PC-9 (cell line): Measurements from ENCODE around the gene ALDH1A3.

Experiments used
- CTCF ChIP-seq: fragments of 200-600 bp; sonication (generic); conservative IDR thresholded peaks from 2 replicates; pipeline ENCODE4 v1.6.1; 2017; ENCODE audit warnings: mixed run types, antibody characterized with exemption, mild to moderate bottlenecking, moderate library complexity
- EZH2 ChIP-seq: fragments of 200-600 bp; sonication (generic); IDR thresholded peaks from 2 replicates; pipeline ENCODE4 v1.8.0; 2017; ENCODE audit warnings: antibody characterized with exemption, low read depth

- TF ChIP-seq CTCF: no peak
- no peak for TF ChIP-seq EZH2
Observed at GRCh38 chr15:100944986-100945385, 65.4 kb downstream of the ALDH1A3 start.
